K562 (cell line): ENCODE measurements around the gene COL6A1. TPM values are rescaled to one million over a fixed set of nuclear protein-coding genes. Genes with fewer than 3 reads are reported as not detected.

Experiments used
- ATAC-seq: fragments of 200-7000 bp; cut with Tn5 transposase; 3 replicates; pipeline ENCODE4 v1.9.1; 2020; ENCODE audit warnings: moderate library complexity
- BruUV-seq: library from RNA; stranded (reverse); fragments of 400-500 nt; replicated peaks from 2 replicates; lab custom pipeline; 2021; lab: Mats Ljungman, UMichigan
- CTCF ChIA-PET: fragments of 300-600 bp; formaldehyde crosslinking; extraction: SDS; loops from one replicate; lab custom pipeline; 2021; ENCODE audit warnings: low intra/inter-chr PET ratio; lab: Yijun Ruan, JAX
- POLR2A ChIA-PET: fragments of 300-600, 350-650 bp; sonication (Branson Sonifier 250); formaldehyde crosslinking; extraction: SDS; loops from one replicate; lab custom pipeline; 2021; ENCODE audit warnings: antibody characterized with exemption, inconsistent platforms; lab: Yijun Ruan, JAX
- DNase-seq, 4 experiments: peaks; one replicate each; pipeline versions ENCODE4 v3.0.0 to v3.0.0-alpha.2; 2011 to 2018; ENCODE audit warnings: low spot score in 3 of 4, mixed read lengths in 3 of 4; ENCODE audit errors: extremely low read depth in 1 of 4
- FAIRE-seq: peaks from 2 replicates; lab custom pipeline; 2011; peaks lifted over from hg19 to GRCh38; lab: Jason Lieb, UNC
- H2AFZ ChIP-seq: 2 replicates; pipeline ENCODE4 v1.6.0; 2011; ENCODE audit warnings: low read depth, low read length, control low read depth, inconsistent platforms
- H3K27ac ChIP-seq: fragments of 200-600 bp; 3 replicates; pipeline ENCODE4 v1.8.0; 2011; ENCODE audit warnings: low read depth, mild to moderate bottlenecking, control low read depth, inconsistent platforms, low read length, moderate library complexity, mixed read lengths; ENCODE audit errors: extremely low read depth
- H3K27me3 ChIP-seq, 2 experiments: fragments of 300-600 bp in 1 of 2; 2 replicates in 1 of 2; 3 replicates in 1 of 2; pipeline versions ENCODE4 v1.6.0 to v1.8.0; 2011; ENCODE audit warnings: inconsistent platforms in 2 of 2, low read length in 2 of 2, mild to moderate bottlenecking in 1 of 2, mixed read lengths in 1 of 2, moderate library complexity in 1 of 2; ENCODE audit not compliant: control insufficient read depth in 2 of 2, insufficient read depth in 2 of 2
- H3K36me3 ChIP-seq: fragments of 300-600 bp; 3 replicates; pipeline ENCODE4 v1.8.0; 2011; ENCODE audit warnings: mild to moderate bottlenecking, low read length, inconsistent platforms; ENCODE audit not compliant: control insufficient read depth, insufficient read depth
- H3K4me1 ChIP-seq, 2 experiments: fragments of 200-600 bp in 1 of 2; replicated peaks in 1 of 2; 2 replicates in 1 of 2; 3 replicates in 1 of 2; pipeline versions ENCODE4 v1.5.1 to v1.8.0; 2011; ENCODE audit warnings: inconsistent platforms in 2 of 2, low read length in 2 of 2, mild to moderate bottlenecking in 1 of 2, mixed read lengths in 1 of 2, moderate library complexity in 1 of 2; ENCODE audit not compliant: control insufficient read depth in 2 of 2, insufficient read depth in 2 of 2
- H3K4me2 ChIP-seq: 2 replicates; pipeline ENCODE4 v1.6.1; 2011; ENCODE audit warnings: low read length, control low read depth, inconsistent platforms, mixed read lengths; ENCODE audit not compliant: insufficient read depth
- H3K4me3 ChIP-seq: fragments of 200-600 bp; sonication (generic), shearing (Covaris generic); 2 replicates; pipeline ENCODE4 v1.5.1; 2016; ENCODE audit warnings: control low read depth, inconsistent platforms
- H3K79me2 ChIP-seq: fragments of 200-600 bp; 3 replicates; pipeline ENCODE4 v1.8.0; 2011; ENCODE audit warnings: low read length, inconsistent platforms; ENCODE audit not compliant: control insufficient read depth, insufficient read depth
- H3K9ac ChIP-seq, 2 experiments: 2 replicates each; pipeline versions ENCODE4 v1.6.0 to v1.6.1; 2011; ENCODE audit warnings: low read depth in 2 of 2, low read length in 2 of 2, control low read depth in 1 of 2, inconsistent platforms in 1 of 2, mild to moderate bottlenecking in 1 of 2, mixed read lengths in 1 of 2; ENCODE audit not compliant: insufficient read depth in 1 of 2
- H3K9me1 ChIP-seq: one replicate; pipeline ENCODE4 v1.6.0; 2011; ENCODE audit warnings: inconsistent platforms, mild to moderate bottlenecking, low read length, moderate library complexity; ENCODE audit not compliant: control insufficient read depth, insufficient read depth
- H3K9me3 ChIP-seq: replicated peaks from 2 replicates; pipeline ENCODE4 v1.5.1; 2011; ENCODE audit warnings: low read depth, low read length, inconsistent platforms; ENCODE audit not compliant: control insufficient read depth, insufficient read depth
- H4K20me1 ChIP-seq: replicated peaks from 2 replicates; pipeline ENCODE4 v1.6.1; 2011; ENCODE audit warnings: low read length, inconsistent platforms, mixed read lengths; ENCODE audit not compliant: control insufficient read depth, insufficient read depth
- ATF3 ChIP-seq, 2 experiments: fragments of 450-650 bp in 1 of 2; sonication (generic) in 1 of 2; formaldehyde crosslinking in 1 of 2; IDR thresholded peaks in 1 of 2; conservative IDR thresholded peaks in 1 of 2; 2 replicates each; pipeline versions ENCODE4 v1.6.1 to v1.8.1; 2016 to 2023; ENCODE audit warnings: mild to moderate bottlenecking in 2 of 2, moderate library complexity in 2 of 2, inconsistent platforms in 1 of 2, missing genetic modification reagents in 1 of 2
- IFI16 ChIP-seq: fragments of 250-450 bp; sonication (Bioruptor Pico); IDR thresholded peaks from 2 replicates; pipeline ENCODE4 v2.1.2; 2022; ENCODE audit warnings: mild to moderate bottlenecking, inconsistent platforms
- WGBS: fragments of 100-300 bp; shearing (Covaris generic); methylation state at CpG from one replicate; pipeline ENCODE4 v1.1.6; 2016; ENCODE audit warnings: low coverage, mixed read lengths; ENCODE audit not compliant: insufficient coverage; ENCODE audit errors: missing lambda C conversion rate; 5-methylcytosine and 5-hydroxymethylcytosine counted together
- in situ Hi-C: fragments of 300-500 bp; cut with MboI; formaldehyde crosslinking; loops from 4 replicates; pipeline ENCODE4 v1.15.0; 2018; ENCODE audit warnings: inconsistent platforms, mixed read lengths
- intact Hi-C: fragments of 100-400 bp; cut with micrococcal nuclease; formaldehyde crosslinking; loops from 2 replicates; pipeline ENCODE4 v1.14.2; 2022
- polyA plus RNA-seq, 8 experiments: library from polyadenylated mRNA; depleted of rRNA in 4 of 8; stranded (reverse) in 5 of 8; unstranded in 3 of 8; fragments of >200 nt; fragmentation: Nextera tagmentation in 2 of 8; fragmentation: Illumina TruSeq in 1 of 8; extraction: Ambion mirVana in 2 of 8; extraction: Trizol in 1 of 8; gene quantifications; 2 replicates each; pipeline versions ENCODE4 v1.2.1 to v1.2.3, GENCODE V29; 2011 to 2014; ENCODE audit warnings: inconsistent platforms in 1 of 8, missing spikeins in 1 of 8
- total RNA-seq, 7 experiments: library from RNA; depleted of rRNA in 6 of 7; stranded (reverse); fragments of >200 nt in 6 of 7; fragmentation: Illumina TruSeq in 2 of 7; extraction: Trizol in 2 of 7; gene quantifications; 2 replicates each; pipeline versions ENCODE4 v1.2.1 to v1.2.3, GENCODE V29; 2011 to 2021; ENCODE audit warnings: low replicate concordance in 1 of 7

The COL6A1 gene
- total and polyA plus RNA-seq, 9 of the 15 experiments (the other 6 are each of a cell fraction or from before 2014, with no cell fraction given), result 0.07 to 1.3 (median 0.14) TPM; not detected in 3

- POLR2A ChIA-PET, result interaction anchor here (0.6 to 1.6 kb wide), 2 partner anchors 43 to 116 kb away, joined by 3 read pairs; no protein-coding TSS in a partner anchor
- CTCF ChIA-PET, result no interaction called here
- Histone ChIP-seq H3K27me3 (peaks cover 39 to 80% of the 10 kb centered on the region in 2 experiments), H2AFZ (no peak overlapping the region), H3K27ac (no peak overlapping the region), H3K4me2 (no peak overlapping the region), H4K20me1 (peaks cover 11% of the 10 kb centered on the region), H3K79me2 (no peaks in the 10 kb centered on the region), H3K4me3 (no peak overlapping the region), H3K9ac (no peak overlapping the region), H3K9me3 (no peaks in the 10 kb centered on the region), H3K4me1 (peaks cover 0 to 68% of the 10 kb centered on the region in 2 experiments; a peak in 2 of 5 replicates), H3K36me3 (no peaks in the 10 kb centered on the region), H3K9me1 (no peaks in the 10 kb centered on the region)
- 2% methylated on average over 9 of the region's 9 CpGs for WGBS
- DNase-seq, result no peak
- ATAC-seq, result no peak
- intact Hi-C loops, result no loop called here
- BruUV-seq, result no TSS peak
- FAIRE-seq, result no peak
- in situ Hi-C loops, result no loop called here
- no peak for TF ChIP-seq ATF3 (IDR thresholded peaks at IDR 0.05)
- TF ChIP-seq ATF3 (CRISPR knock-in tag; conservative IDR thresholded peaks at IDR 0.05), result no peak
Observed at GRCh38 chr21:45997205-45997494, 15.6 kb downstream of the COL6A1 start.

GRCh38 chr21:45997495-45998275 lies 16.1 kb downstream of the COL6A1 start:
- ATAC-seq (no peak), FAIRE-seq (no peak), DNase-seq (no peak)
- Histone ChIP-seq H3K27ac (no peak overlapping the region), H2AFZ (no peak overlapping the region), H3K27me3 (peaks cover 38 to 80% of the 10 kb centered on the region in 2 experiments), H3K9me1 (no peaks in the 10 kb centered on the region), H3K9me3 (no peaks in the 10 kb centered on the region), H3K79me2 (no peaks in the 10 kb centered on the region), H4K20me1 (peaks cover 11% of the 10 kb centered on the region), H3K4me2 (no peak overlapping the region), H3K9ac (no peak overlapping the region), H3K36me3 (no peaks in the 10 kb centered on the region), H3K4me3 (no peak overlapping the region), H3K4me1 (peaks cover 0 to 69% of the 10 kb centered on the region in 2 experiments; a peak in 2 of 5 replicates)
- WGBS, result 3% methylated on average over 37 of the region's 38 CpGs
- BruUV-seq, result no TSS peak
- ChIA-PET CTCF (no interaction called here), POLR2A (interaction anchor here (0.6 to 1.6 kb wide), 2 partner anchors 44 to 116 kb away, joined by 3 read pairs; no protein-coding TSS in a partner anchor)
- TF ChIP-seq IFI16 (CRISPR knock-in tag), result no peak
- intact Hi-C loops (no loop called here), in situ Hi-C loops (no loop called here)
